PFSK-1 (cell line): Measurements from ENCODE around the gene TFPI2. TPM values are rescaled to one million over a fixed set of nuclear protein-coding genes. Genes with fewer than 3 reads are reported as not detected.

Experiments
- FOXP2 ChIP-seq: optimal IDR thresholded peaks from 2 replicates; pipeline ENCODE3; 2011; ENCODE audit warnings: borderline replicate concordance, control low read depth, inconsistent platforms; ENCODE audit not compliant: insufficient read depth; ENCODE audit errors: extremely low read length, extremely low read depth
- POLR2AphosphoS5 ChIP-seq: IDR thresholded peaks from 2 replicates; pipeline ENCODE4 v1.6.1; 2012; ENCODE audit warnings: low read depth, mild to moderate bottlenecking, control low read depth, low read length, moderate library complexity
- REST ChIP-seq, 2 experiments: IDR thresholded peaks; 2 replicates each; pipeline versions ENCODE4 v1.6.1 to v1.8.0; 2011 to 2012; ENCODE audit warnings: low read depth in 2 of 2, low read length in 2 of 2, control low read depth in 1 of 2, inconsistent platforms in 1 of 2, mild to moderate bottlenecking in 1 of 2, moderate library complexity in 1 of 2; ENCODE audit not compliant: insufficient read depth in 1 of 2
- SIN3A ChIP-seq: IDR thresholded peaks from 2 replicates; pipeline ENCODE4 v1.6.1; 2012; ENCODE audit warnings: mild to moderate bottlenecking, low read length, moderate library complexity, borderline replicate concordance; ENCODE audit not compliant: insufficient read depth
- TAF1 ChIP-seq: IDR thresholded peaks from 2 replicates; pipeline ENCODE4 v1.6.1; 2012; ENCODE audit warnings: low read length, control low read depth, borderline replicate concordance; ENCODE audit not compliant: insufficient read depth
- polyA plus RNA-seq: library from polyadenylated mRNA; unstranded; fragments of >200 nt; gene quantifications from one replicate; pipeline ENCODE4 v1.2.1, GENCODE V29; 2012; ENCODE audit warnings: low read depth, missing spikeins; ENCODE audit not compliant: insufficient read length

Gene TFPI2
- 61.8 TPM for polyA plus RNA-seq

- TF ChIP-seq TAF1 (no peak), REST (IDR thresholded peaks at IDR 0.05; ENCODE audit: insufficient read depth in 1 of 2, low read depth in 2 of 2, low read length in 2 of 2) (no peak), FOXP2 (no peak), SIN3A (no peak), POLR2AphosphoS5 (no peak)
These were observed at the start of gene TFPI2 for GRCh38 chr7:93890464-93891068. TSS of gene TFPI2 (minus strand) at chr7:93890753. CDS start at chr7:93890678, 75 bp downstream.

- TF ChIP-seq POLR2AphosphoS5: no peak
- no peak for TF ChIP-seq SIN3A
- no peak for TF ChIP-seq FOXP2
- TF ChIP-seq TAF1: no peak
- TF ChIP-seq REST (IDR thresholded peaks at IDR 0.05; ENCODE audit: insufficient read depth in 1 of 2, low read depth in 2 of 2, low read length in 2 of 2): no peak
These were observed 47.7 kb upstream of the TFPI2 start for GRCh38 chr7:93938293-93938692.

GRCh38 chr7:93937818-93938217 is 47.3 kb upstream of the TFPI2 start:
- TF ChIP-seq FOXP2 (no peak), POLR2AphosphoS5 (no peak), REST (IDR thresholded peaks at IDR 0.05; ENCODE audit: insufficient read depth in 1 of 2, low read depth in 2 of 2, low read length in 2 of 2) (no peak), TAF1 (no peak), SIN3A (no peak)

- TF ChIP-seq POLR2AphosphoS5 (no peak), TAF1 (no peak), SIN3A (no peak), REST (IDR thresholded peaks at IDR 0.05; ENCODE audit: insufficient read depth in 1 of 2, low read depth in 2 of 2, low read length in 2 of 2) (no peak), FOXP2 (no peak)
These were observed 44.5 kb upstream of the TFPI2 start for GRCh38 chr7:93935102-93935501.
